Right lung (tissue), 10 donors: ENCODE results near the gene CLCNKB. TPM values are rescaled to one million over a fixed set of nuclear protein-coding genes. Genes with fewer than 3 reads are reported as not detected.
A peak's percentile ranks its signal among the peaks of the same experiment; 100 is the strongest.
"Not testable (repeated sequence)": the region's sequence is repeated elsewhere in the genome, so short reads cannot be mapped to it uniquely, and the experiment has no call there.

Experiments used
- DNase-seq, 2 donors: peaks; one replicate each; pipeline ENCODE4 v3.0.0-alpha.2; 2013
- long read RNA-seq, 8 donors: transcript quantifications; one replicate each; lab custom pipeline, GENCODE V29; 2026
- polyA plus RNA-seq, 5 donors: library from polyadenylated mRNA; unstranded; fragments of 120-200 nt; gene quantifications; one replicate each; pipeline versions ENCODE4 v1.2.1 to v1.2.3, GENCODE V29; 2013; ENCODE audit warnings: inconsistent platforms in 1 of 5, low replicate concordance in 1 of 5; ENCODE audit not compliant: insufficient read length in 5 of 5, insufficient read depth in 1 of 5

Gene CLCNKB
- polyA plus RNA-seq, result 1 to 10 TPM; 4.7 to 6.3 (median 5.7) TPM
- long read RNA-seq, donor 1, partial matches to known transcripts, result 0 of 2 reads
- long read RNA-seq, donor 1, other reads (novel, unspliced or antisense), result 0 of 2 reads
- long read RNA-seq, donor 2, result 0 reads
- long read RNA-seq, donor 3, partial matches to known transcripts, result 0 of 1 reads
- long read RNA-seq, donor 3, other reads (novel, unspliced or antisense), result 0 of 1 reads
- long read RNA-seq, donor 4, result 0 reads
- long read RNA-seq, donor 5, result 0 reads
- long read RNA-seq, donor 6, result 0 reads
- long read RNA-seq, donor 7, result 0 reads
- long read RNA-seq, donor 8, result 0 reads

DNA sequence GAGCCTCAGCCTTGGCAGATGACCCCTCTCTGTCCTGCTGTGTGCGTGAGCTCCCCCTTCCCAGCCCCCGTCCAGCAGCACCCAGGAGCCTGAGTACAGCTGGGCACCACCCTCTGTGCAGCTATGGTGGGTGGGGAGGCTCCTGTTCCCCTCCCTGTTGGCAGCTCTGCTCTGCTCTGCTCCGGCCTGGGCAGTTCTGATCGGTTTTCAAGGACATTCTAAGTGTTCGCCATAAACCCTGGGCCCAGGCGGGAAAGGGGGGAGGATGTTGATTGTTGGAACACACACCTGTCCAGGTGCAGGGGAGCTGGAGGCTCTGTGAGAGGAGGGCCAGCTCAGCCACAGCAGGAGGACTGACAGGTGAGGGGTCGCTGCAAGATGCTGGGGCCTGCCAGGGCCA, at the start of gene CLCNKB:
TSS of gene CLCNKB (plus strand) at position 262 of the 400 bp plus-strand sequence. CDS start 711 bp downstream, outside the sequence.
- no peak for DNase-seq

DNA sequence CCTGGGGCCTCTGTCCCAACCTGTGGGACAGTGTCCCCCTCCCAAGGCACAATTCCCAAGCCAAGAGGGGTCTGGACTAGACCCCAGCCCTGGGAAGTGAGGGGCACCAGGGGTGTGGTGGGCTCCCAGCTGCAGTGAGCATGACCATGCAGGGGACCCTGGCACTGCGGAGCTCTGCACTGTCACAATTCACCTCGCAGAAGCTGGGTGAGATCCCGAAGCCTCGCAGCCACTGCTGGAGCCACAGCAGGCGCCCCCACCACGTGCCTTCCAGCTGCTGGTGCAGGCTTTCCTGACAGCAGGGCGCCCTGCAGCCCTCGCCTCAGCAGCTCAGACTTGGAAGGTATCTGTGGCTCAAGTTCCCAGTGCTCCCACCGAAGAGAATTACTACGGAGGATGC, 49.5 kb upstream of the CLCNKB start:
- no peak for DNase-seq

DNA sequence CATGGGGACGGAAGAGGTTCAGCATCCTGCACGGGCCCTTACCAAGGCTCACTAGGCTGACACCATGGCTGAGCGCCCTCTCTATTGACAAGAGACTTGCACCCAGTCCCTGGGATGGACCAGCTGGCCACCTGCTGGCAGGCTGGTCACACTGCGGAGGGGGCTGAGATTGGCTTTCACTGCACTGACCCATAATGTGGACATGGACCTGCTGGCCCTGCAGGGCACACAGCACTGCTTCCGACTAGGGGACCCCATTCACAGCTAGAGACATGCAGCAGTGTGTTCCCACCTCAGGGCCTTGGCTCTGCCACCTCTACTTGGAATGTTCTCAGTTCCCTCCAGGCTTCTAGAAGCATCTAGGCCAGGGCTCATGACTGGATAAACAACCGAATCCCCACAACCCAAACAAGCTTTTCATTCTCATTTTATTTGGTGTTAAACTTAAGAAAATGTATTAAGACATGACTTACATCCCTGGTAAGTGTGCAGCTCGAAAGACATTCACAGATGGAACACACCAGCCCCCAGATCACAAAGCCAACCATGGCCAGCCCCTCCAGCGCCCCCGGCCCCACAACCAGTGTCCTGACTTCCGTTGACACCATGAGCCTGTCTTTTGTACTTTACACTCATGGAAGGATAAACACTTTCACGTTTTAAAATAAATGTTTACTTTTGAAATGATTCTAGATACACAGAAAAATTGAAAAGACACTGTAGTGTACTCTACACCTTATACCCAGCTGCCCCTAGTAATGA, 48.8 kb upstream of the CLCNKB start:
- DNase-seq, result peak in 1 of 2 donors; percentile 28

DNA sequence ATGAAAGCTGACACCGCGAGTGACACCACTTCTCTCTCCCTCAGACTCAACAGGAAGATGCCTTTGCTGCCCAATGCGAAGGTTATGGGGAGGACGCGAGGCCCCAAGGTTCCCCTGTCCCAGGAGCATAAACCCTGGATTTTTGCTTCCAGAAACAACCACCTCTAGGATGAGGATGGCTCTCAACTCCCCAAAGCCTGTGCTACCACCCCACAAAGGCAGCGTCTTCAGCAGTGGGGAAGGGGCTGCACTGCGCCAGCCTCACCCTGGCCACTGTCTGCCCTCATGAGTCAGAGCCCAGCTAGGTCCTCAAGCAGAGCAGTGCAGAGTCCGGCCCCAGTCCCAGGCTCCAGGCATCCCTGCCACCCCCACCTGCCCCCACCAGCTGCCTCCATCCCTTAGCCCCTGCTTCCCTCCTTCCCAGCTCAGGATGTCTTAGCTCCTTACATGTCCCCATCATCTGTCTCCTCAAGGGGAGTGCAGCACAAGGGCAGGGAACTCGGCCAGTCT, 46.5 kb upstream of the CLCNKB start:
- DNase-seq, result no peak

DNA sequence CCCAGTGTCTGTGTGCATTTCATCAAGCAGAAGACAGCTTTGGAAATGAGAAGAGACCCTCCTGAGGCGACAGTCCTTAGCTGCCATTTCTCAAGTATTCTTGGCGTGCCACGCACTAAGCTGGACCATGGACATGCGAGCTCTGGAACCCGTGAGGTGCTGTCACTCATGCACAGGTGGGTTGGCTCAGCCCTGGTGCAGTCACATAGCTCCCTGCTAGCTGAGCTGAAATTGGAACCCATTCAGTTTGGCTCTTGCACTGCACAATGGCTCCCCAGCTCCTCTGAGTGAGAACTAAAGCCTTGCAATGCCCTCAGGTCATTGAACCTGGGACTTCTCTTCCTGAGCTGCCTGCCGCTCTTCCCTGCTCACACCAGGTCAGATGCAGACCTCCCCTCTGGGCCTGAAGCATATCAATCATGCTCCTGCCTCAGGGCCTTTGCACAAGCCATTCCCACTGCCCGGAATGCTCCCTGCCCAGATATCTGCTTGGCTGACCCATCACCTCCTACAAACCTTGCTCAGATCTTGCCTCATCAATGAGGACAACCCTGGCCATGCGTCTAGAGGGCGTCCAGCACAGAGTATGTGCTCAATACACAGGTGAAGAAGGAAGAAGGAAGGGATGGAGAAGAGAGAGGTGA, 45.8 kb upstream of the CLCNKB start:
- no peak for DNase-seq

DNA sequence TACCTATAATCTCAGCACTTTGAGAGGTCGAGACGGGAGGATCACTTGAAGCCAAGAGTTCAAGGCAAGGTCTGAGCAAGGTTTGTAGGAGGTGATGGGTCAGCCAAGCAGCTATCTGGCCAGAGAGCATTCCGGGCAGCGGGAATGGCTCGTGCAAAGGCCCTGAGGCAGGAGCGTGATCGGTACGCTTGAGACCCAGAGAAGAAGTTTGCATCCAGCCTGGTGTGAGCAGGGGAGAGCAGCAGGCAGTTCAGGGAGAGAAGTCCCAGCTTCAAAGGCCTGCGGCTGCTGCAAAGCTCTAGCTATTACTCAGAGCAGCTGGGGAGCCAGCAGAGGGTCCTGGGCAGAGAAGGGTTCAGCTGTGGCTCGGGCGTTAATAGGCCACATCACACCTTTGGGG, 44.7 kb upstream of the CLCNKB start:
- DNase-seq, result no peak

DNA sequence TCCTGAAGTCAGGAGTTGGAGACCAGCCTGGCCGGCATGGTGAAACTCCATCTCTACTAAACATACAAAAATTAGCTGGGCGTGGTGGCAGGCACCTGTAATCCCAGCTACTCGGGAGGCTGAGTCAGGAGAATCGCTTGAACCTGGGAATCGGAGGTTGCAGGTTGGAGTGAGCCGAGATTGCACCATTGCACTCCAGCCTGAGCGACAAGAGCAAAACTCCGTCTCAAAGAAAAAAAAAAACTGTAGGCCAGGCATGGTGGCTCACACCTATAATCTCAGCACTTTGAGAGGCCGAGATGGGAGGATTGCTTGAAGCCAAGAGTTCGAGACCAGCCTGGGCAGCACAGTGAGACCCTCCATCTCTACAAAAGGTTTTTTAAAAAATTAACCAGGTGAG, 42.3 kb upstream of the CLCNKB start:
- not testable (repeated sequence) for DNase-seq

DNA sequence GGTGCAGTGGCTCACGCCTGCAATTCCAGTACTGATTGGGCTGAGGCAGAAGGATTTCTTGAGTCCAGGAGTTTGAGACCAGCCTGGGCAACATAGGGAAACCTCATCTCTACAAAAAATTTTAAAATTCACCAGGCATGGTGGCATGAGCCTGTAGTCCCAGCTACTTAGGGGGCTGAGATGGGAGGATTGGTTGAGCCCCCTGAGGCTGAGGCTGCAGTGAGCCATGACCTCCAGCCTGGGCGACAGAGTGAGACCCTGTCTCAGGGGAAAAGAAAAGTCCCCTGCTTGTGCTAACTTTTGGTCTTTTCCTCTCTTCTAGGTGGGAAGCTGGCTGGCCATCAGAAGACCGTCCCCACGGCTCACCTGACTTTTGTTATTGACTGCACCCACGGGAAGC, 38.0 kb upstream of the CLCNKB start:
- DNase-seq, result no peak

DNA sequence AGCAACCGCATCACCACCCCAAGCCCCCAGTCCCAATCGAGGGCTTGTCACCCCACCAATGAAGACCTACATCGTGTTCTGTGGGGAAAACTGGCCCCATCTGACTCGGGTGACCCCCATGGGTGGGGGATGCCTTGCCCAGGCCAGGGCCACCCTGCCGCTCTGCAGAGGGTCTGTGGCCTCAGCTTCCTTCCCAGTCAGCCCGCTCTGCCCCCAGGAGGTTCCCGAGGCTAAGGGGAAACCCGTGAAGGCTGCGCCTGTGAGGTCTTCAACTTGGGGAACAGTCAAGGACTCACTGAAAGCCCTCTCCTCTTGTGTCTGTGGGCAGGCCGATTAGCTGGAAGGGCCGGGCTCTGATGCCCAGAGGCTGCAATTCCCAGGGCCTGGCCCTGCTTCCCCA, 37.6 kb upstream of the CLCNKB start:
- no peak for DNase-seq

DNA sequence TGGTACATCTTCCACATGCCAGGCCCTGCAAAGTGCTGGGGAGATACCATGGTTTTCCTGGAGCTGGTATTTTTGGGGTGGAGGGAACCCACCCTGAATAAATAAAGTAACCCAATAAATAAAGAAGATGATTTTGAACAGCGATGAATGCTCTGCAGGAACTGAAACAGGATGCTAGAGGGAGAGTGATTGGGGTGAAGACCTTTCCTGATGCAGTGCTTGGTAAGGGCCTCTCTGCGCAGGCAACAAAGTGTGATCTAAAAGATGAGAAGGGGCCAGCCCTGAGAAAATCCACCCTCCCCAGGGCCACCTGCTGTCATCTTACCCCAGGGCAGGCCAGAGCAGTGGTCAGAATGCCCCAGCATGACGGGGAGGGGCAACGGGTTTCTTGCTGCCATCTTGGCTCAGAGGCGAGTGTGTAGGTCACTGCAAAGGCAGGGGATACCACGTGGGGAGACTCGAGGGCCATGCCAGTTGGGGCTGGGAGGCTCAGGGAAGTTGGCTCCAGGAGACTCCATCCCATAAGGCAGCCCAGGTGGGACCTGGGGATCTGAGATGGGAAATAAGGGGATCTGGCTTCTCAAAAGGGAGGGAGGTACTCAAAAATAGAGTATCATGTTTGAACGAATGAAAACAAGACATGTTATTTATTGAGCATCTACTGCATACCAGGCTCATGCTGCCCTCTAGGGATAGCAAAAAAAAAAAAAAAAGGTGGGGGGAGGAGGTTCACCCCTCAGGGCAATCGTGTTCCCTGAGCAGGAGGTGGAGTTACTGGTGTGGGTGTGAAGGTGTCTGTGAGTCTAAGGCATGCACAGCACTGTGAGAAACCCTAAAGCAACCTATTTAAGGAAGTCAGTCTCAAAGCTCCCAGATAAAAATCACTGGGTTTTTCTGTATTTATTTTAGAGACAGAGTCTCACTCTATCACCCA, 36.8 kb upstream of the CLCNKB start:
- no peak for DNase-seq

DNA sequence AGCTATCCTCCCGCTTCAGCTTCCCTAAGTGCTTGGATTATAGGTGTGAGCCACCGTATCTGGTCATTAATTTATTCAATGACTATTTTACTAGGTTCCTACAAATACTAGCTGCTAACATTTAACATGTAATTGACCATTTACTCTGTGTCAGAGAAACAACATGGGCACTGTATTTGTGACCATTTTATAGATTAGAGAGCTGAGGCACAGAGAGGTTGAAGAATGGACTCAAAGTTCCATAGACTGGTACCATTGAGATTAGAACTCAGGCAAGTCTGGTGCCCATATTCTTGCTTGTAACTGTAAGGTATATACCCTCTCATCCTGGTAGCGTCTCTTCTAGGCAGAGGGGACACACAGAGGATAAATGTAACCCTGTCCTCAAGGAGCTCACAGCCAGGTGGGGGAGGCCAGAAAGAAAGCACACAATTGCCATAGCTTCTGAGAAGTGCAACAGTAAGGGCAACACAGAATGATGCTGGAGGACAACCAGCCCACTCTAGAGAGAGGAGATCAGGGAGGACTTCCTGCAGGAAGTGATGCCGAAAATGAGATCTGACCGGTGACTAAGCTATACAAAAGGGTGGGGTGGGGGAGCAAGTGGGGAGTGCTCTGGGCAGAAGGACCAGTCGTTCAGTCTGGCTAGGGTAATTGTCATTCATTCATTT, 35.8 kb upstream of the CLCNKB start:
- DNase-seq, result no peak

DNA sequence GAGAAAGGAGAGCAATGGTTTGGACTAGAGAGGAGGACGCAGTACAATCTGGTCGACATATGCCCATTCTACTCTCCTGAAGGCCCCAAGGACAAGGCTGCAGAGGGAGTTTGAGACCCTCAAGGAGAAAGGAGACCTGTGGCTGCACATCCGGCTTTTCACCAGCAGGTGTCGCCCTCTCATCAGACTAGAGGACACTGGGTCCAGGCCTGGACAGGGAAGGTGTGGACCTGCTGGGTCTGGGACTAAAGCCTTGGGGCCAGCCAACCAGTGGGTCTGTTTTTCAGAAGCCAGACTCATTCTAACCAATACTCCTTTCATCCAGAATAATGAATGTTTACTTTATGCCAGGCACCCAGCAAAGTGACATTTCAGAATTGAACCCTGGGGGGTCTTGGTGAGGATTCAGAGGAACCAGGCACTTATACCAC, 34.5 kb upstream of the CLCNKB start:
- peak in 1 of 2 donors; percentile 72 for DNase-seq

DNA sequence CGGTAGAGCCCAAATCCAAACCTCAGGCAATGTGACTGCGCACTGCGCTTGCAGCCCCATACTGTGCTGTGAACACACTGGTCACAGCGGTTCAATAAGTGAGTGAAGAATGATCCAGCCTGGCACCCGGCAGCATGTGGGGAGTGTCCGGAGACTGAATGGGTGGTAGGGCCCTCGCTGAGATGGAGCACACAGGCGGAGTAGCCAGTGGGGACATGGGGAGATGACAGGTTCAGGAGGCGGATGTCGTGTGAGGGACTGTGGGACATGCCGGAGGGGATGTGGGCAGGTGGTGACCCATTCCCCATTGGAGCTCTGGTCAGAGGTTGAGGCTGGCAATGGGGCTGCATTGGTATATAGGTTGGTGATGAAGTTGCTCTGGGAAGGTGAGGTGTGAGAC, 33.9 kb upstream of the CLCNKB start:
- DNase-seq, result no peak

DNA sequence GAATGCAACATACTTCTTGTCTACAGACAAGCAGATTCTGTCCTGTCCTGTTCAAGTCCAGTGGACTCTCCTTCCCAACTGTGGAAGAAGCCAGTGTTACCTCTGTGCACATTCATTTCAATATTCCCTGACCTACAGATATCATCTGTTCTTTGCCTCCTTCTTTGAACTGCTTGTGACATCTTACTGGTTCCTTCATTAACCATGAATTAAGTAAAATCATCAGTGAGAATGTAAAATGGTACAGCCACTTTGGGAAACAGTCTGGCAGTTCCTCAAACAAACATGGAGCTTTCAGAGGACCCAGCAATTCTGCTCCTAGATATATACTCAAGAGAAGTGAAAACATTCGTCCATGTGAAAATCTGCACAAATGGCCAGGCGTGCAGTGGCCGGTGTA, 32.7 kb upstream of the CLCNKB start:
- no peak for DNase-seq

DNA sequence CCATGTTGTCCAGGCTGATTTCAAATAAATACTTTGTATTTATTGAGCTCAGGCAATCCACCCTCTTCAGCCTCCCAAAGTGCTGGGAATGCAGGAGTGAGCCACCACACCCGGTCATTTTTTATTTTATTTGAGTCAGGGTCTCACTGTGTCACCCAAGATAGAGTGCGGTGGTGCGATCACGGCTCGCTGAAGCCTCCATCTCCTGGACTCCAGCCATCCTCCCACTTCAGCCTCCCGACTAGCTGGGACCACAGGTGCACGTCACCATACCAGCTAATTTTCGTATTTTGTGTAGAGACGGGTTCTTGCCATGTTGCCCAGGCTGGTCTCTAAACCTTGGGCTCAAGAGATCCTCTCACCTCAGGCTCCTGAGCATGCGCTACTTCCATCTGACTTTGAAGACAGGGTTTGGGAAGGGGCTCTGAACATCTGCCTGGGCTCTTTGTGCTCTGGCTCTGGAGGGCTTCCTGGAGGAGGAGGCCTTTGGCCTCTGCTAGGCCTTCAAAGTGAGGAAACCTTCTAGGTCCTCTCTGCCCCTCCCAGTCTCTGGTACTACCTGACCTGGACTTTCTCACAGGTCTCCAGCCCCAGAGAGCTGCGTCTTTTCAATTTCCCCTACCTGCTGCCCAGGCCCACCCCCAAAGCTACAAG, 31.5 kb upstream of the CLCNKB start:
- no peak for DNase-seq

DNA sequence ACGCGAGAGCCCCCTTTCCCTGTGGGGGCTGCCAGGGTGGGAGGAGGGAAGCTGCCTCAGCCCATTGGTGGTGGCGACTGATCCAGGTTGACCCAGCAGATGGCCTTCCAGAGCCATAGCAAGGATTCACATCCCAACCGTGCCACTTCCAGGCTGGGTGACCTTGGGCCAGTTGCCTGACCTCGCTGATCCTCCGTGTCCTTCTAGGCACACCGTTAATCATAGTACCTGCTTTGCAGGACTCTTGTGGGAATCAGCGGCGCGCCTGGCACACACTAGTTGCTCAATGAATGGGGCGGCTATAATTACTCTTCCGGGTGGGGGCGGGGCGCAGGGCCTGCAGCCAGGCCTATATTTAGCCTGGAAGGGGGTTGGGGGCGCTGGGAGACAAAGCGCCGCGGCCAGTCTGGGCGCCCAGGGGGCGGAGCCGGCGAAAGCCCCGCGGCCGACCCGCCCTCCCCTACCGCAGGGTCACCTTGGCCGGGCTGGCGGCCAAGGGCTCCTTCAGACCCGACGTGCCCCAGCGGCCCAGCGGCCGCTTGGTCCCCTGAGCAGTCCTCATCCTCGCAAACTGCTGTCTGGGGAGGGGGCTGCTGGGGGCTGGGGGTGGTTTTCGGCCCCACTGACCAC, 30.9 kb upstream of the CLCNKB start:
- DNase-seq, result peak; percentile 72 to 75

DNA sequence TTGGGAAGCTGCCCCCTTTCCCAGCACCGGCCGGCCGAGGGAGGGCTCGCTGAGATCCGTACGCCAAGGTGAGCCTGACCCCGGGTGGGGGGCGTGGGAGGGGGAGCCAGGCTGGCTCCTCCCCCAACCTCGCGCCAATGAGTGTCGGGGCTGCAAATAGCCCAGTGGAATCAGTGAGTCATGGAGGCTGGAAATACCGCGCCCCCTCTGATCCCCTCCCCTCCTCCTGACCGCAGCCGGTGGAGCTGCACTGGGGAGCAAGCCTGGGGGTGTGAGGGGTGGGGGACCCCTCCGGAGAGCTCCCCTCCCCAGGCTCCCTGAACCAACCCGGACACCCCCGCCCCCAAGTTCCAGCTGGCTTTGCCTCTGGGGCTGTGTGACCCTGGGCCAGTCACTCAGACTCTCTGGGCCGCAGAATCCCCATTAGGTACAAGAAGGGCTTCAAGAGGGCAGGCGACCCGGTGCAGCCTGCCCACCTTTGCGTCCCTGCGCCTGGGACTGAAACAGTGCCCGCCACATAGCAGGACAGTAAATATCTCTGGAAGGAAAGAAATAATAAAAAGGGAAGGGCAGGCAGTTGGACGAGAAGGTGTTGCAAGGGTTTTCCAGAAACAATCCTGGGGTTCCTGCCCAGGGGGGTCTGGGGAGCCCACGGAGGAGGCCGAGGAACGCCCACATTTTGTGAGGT, 30.2 kb upstream of the CLCNKB start:
- peak in 1 of 2 donors; percentile 38 for DNase-seq

DNA sequence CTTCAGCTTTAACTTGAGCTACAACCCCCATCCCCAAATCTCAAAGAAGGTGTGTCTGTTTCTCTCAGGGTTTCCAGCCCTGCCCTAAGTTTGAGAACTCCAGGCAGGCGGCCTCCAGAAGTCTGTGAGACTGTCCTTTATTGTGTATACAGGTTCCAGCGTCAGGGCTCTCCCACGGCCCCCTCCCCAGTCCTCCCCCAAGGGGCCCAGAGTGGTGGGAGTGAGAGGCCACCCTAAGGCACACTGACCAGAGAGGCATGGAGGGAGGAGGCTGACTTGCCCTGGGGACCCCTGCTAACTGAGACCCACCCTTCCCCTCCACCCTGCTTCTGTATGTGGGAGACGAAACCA, 29.7 kb upstream of the CLCNKB start:
- no peak for DNase-seq
